Measurements from ENCODE around the gene B4GALT3. TPM values are rescaled to one million over a fixed set of nuclear protein-coding genes. Genes with fewer than 3 reads are reported as not detected.

B4GALT3 gene
- total and polyA plus RNA-seq, 9 of the 15 experiments (the other 6 are each of a cell fraction or from before 2014, with no cell fraction given): 31.2 to 103 (median 46.1) TPM

DNA sequence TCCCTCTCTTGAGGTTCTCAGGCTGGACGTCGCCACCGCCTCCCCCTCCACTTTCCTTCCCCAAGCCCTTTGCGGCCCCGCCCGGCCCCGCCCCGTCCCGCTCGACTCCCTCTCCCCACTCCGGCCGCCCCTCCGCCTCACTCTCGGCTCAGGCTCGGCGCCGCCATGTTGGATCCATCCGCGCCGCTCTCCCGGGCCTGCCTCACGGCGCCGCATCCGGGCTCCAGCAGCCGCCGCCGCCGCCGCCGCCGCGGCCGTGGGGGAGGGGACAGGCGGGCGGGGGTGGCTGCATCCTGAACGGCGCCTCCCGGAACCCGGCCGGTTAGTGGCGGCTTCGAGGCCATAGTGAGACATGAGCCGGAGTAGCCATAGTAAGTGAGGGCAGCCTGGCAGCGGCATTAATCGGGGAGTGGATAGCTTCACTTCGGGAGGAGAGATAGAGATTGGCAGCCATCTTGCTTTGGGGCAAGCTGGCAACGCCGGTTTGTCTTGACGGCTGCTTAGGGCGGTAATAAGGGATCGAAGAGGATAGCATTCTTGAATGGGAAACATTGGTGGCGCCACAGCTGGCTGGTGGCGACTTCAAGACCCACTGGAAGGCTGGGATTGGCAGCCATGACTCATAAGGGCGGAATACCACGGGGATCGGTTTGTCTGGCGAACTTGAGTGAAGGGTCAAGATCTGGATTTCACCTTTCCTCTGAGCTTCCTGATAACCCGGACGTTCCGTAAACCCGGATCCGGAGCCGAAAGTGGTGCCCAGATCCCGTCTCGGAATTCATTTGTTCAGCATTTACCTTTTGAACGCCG is 44.7 kb downstream of the B4GALT3 start, which contains the start of gene DEDD (continued):
- TF ChIP-seq NFATC3 (IDR thresholded peaks at IDR 0.05) (peak; percentile 13; the same call in 1 of the 2 replicates), MEF2A (IDR thresholded peaks at IDR 0.05; ENCODE audit: control insufficient read depth, low read depth, low read length) (no peak), ZSCAN29 (IDR thresholded peaks at IDR 0.05) (peak; percentile 72; the same call in 1 of the 2 replicates), MTA2 (IDR thresholded peaks at IDR 0.05; ENCODE audit: low read depth) (0 out of 2 replicates have a peak, but pooled peaks have one; percentile 13), BACH1 (tag; IDR thresholded peaks at IDR 0.05) (peak; percentile 86; the same call in 1 of the 2 replicates), ARID1B (IDR thresholded peaks at IDR 0.05) (peak; percentile 16; the same call in 1 of the 2 replicates), ZNF589 (CRISPR knock-in tag; IDR thresholded peaks at IDR 0.05; ENCODE audit: low read depth) (peak; percentile 32), HMGN3 (IDR thresholded peaks at IDR 0.05; ENCODE audit: borderline replicate concordance, extremely low read depth, insufficient read length, low read depth, low read length) (peak; percentile 71), CAMTA2 (CRISPR knock-in tag; conservative IDR thresholded peaks at IDR 0.05) (no peak), TAF1 (IDR thresholded peaks at IDR 0.05; ENCODE audit: control insufficient read depth, extremely low read depth, insufficient read depth, low read length, severe bottlenecking) (peak; percentile 88), HDAC8 (tag; IDR thresholded peaks at IDR 0.05) (peak; percentile 65; the same call in 1 of the 2 replicates), WHSC1 (IDR thresholded peaks at IDR 0.05; ENCODE audit: low read length) (no peak), CCNT2 (IDR thresholded peaks at IDR 0.05; ENCODE audit: borderline replicate concordance, extremely low read depth, insufficient read length, low read depth, low read length) (peak; percentile 59), NRF1 (conservative IDR thresholded peaks at IDR 0.05 in 1 of 2, IDR thresholded peaks at IDR 0.05 in 1 of 2) (peak; percentile 49 to 60), ZBTB1 (CRISPR knock-in tag; IDR thresholded peaks at IDR 0.05; ENCODE audit: borderline replicate concordance, low read depth) (0 out of 2 replicates have a peak, but pooled peaks have one; percentile 60), HCFC1 (IDR thresholded peaks at IDR 0.05; ENCODE audit: low read depth, low read length) (peak; percentile 96), GABPA (tag; conservative IDR thresholded peaks at IDR 0.05; ENCODE audit: low read depth) (peak; percentile 94)
- TF ChIP-seq, protein P1, sequence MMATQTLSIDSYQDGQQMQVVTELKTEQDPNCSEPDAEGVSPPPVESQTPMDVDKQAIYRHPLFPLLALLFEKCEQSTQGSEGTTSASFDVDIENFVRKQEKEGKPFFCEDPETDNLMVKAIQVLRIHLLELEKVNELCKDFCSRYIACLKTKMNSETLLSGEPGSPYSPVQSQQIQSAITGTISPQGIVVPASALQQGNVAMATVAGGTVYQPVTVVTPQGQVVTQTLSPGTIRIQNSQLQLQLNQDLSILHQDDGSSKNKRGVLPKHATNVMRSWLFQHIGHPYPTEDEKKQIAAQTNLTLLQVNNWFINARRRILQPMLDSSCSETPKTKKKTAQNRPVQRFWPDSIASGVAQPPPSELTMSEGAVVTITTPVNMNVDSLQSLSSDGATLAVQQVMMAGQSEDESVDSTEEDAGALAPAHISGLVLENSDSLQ (IDR thresholded peaks at IDR 0.05): peak; percentile 84
- TF ChIP-seq, protein P2, sequence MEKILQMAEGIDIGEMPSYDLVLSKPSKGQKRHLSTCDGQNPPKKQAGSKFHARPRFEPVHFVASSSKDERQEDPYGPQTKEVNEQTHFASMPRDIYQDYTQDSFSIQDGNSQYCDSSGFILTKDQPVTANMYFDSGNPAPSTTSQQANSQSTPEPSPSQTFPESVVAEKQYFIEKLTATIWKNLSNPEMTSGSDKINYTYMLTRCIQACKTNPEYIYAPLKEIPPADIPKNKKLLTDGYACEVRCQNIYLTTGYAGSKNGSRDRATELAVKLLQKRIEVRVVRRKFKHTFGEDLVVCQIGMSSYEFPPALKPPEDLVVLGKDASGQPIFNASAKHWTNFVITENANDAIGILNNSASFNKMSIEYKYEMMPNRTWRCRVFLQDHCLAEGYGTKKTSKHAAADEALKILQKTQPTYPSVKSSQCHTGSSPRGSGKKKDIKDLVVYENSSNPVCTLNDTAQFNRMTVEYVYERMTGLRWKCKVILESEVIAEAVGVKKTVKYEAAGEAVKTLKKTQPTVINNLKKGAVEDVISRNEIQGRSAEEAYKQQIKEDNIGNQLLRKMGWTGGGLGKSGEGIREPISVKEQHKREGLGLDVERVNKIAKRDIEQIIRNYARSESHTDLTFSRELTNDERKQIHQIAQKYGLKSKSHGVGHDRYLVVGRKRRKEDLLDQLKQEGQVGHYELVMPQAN (IDR thresholded peaks at IDR 0.05; ENCODE audit: borderline replicate concordance): 0 out of 2 replicates have a peak, but pooled peaks have one; percentile 37
- TF ChIP-seq, protein P3, sequence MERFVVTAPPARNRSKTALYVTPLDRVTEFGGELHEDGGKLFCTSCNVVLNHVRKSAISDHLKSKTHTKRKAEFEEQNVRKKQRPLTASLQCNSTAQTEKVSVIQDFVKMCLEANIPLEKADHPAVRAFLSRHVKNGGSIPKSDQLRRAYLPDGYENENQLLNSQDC (CRISPR knock-in tag; IDR thresholded peaks at IDR 0.05): peak; percentile 94; the same call in 1 of the 2 replicates
- TF ChIP-seq, protein P4, sequence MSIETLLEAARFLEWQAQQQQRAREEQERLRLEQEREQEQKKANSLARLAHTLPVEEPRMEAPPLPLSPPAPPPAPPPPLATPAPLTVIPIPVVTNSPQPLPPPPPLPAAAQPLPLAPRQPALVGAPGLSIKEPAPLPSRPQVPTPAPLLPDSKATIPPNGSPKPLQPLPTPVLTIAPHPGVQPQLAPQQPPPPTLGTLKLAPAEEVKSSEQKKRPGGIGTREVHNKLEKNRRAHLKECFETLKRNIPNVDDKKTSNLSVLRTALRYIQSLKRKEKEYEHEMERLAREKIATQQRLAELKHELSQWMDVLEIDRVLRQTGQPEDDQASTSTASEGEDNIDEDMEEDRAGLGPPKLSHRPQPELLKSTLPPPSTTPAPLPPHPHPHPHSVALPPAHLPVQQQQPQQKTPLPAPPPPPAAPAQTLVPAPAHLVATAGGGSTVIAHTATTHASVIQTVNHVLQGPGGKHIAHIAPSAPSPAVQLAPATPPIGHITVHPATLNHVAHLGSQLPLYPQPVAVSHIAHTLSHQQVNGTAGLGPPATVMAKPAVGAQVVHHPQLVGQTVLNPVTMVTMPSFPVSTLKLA (conservative IDR thresholded peaks at IDR 0.05): peak; percentile 43 to 68
- TF ChIP-seq, protein P5, sequence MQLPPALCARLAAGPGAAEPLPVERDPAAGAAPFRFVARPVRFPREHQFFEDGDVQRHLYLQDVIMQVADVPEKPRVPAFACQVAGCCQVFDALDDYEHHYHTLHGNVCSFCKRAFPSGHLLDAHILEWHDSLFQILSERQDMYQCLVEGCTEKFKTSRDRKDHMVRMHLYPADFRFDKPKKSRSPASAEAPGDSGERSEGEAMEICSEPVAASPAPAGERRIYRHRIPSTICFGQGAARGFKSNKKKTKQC (CRISPR knock-in tag; IDR thresholded peaks at IDR 0.05): peak; percentile 51; the same call in 1 of the 2 replicates

Measured in K562 (cell line).